ENCODE data around the gene CDCA5.

The CDCA5 gene

GRCh38 chr11:65040847-65041622, 42.8 kb downstream of the CDCA5 start, which contains the start of gene SAC3D1:
TSS of gene SAC3D1 (plus strand) at chr11:65041210. CDS start at chr11:65041293, 83 bp downstream.
- DNase-seq: peak; percentile 96

- no peak for DNase-seq
Observed at GRCh38 chr11:65040520-65040846, 43.4 kb downstream of the CDCA5 start.

GRCh38 chr11:65036931-65037330, 46.9 kb downstream of the CDCA5 start:
- no peak for DNase-seq

GRCh38 chr11:65035579-65035978, 48.3 kb downstream of the CDCA5 start:
- DNase-seq: no peak

- DNase-seq: no peak
Observed at GRCh38 chr11:65034423-65034822, 49.4 kb downstream of the CDCA5 start.

- DNase-seq: no peak
Observed at GRCh38 chr11:65032216-65032615, 51.6 kb downstream of the CDCA5 start.

Data from activated CD4-positive, alpha-beta T cell treated with anti-CD3 and anti-CD28 coated beads, Interleukin-10, Interleukin-2, amounts not matched to agents 100 ng/mL and 50 ng/mL, durations not matched to agents 16 hours and 8 hours (primary cell).